Karpas-422 (cell line): ENCODE data around the gene SVOPL. TPM values are rescaled to one million over a fixed set of nuclear protein-coding genes. Genes with fewer than 3 reads are reported as not detected.

Experiments used
- DNase-seq: peaks from one replicate; pipeline ENCODE4 v3.0.0-alpha.2; 2015
- H2AFZ ChIP-seq: fragments of 200-600 bp; sonication (generic); 2 replicates; pipeline ENCODE4 v1.6.1; 2014; ENCODE audit warnings: antibody characterized with exemption, low read length, mixed read lengths
- H3K27ac ChIP-seq: fragments of 200-600 bp; sonication (generic); 2 replicates; pipeline ENCODE4 v1.5.1; 2014; ENCODE audit warnings: mild to moderate bottlenecking, low read length, moderate library complexity
- H3K27me3 ChIP-seq: fragments of 200-600 bp; sonication (generic); 2 replicates; pipeline ENCODE4 v1.6.1; 2014; ENCODE audit warnings: low read length, mixed read lengths
- H3K36me3 ChIP-seq: fragments of 200-600 bp; sonication (generic); 2 replicates; pipeline ENCODE4 v1.6.1; 2014; ENCODE audit warnings: low read length, mixed read lengths; ENCODE audit not compliant: insufficient read depth
- H3K4me1 ChIP-seq: fragments of 200-600 bp; sonication (generic); 2 replicates; pipeline ENCODE4 v1.6.1; 2014; ENCODE audit warnings: mild to moderate bottlenecking, low read length, mixed read lengths
- H3K4me2 ChIP-seq: fragments of 200-600 bp; sonication (generic); 2 replicates; pipeline ENCODE4 v1.6.1; 2014; ENCODE audit warnings: low read length, low read depth, mild to moderate bottlenecking; ENCODE audit not compliant: poor library complexity, severe bottlenecking
- H3K4me3 ChIP-seq: fragments of 200-600 bp; sonication (generic); 2 replicates; pipeline ENCODE4 v1.5.1; 2014; ENCODE audit warnings: mild to moderate bottlenecking, antibody characterized with exemption, low read length, mixed read lengths
- H3K79me2 ChIP-seq: fragments of 200-600 bp; sonication (generic); 2 replicates; pipeline ENCODE4 v1.6.1; 2014; ENCODE audit warnings: mild to moderate bottlenecking, low read length, mixed read lengths
- H3K9ac ChIP-seq: fragments of 200-600 bp; sonication (generic); 2 replicates; pipeline ENCODE4 v1.6.0; 2014; ENCODE audit warnings: low read length
- H3K9me2 ChIP-seq: fragments of 200-600 bp; sonication (generic), shearing (Covaris generic); replicated peaks from 2 replicates; pipeline ENCODE4 v1.6.0; 2014; ENCODE audit warnings: mild to moderate bottlenecking, low read length, moderate library complexity; ENCODE audit not compliant: insufficient read depth
- H3K9me3 ChIP-seq: fragments of 300-700, 200-600 bp; sonication (generic); 2 replicates; pipeline ENCODE4 v1.6.1; 2014; ENCODE audit warnings: low read length, mixed read lengths
- H4K20me1 ChIP-seq: fragments of 200-600 bp; sonication (generic); 2 replicates; pipeline ENCODE4 v1.6.1; 2014; ENCODE audit warnings: mild to moderate bottlenecking, antibody characterized with exemption, low read length, low read depth; ENCODE audit not compliant: insufficient read depth
- total RNA-seq: library from RNA; depleted of rRNA; stranded (reverse); fragments of >200 nt; shearing (Covaris generic); gene quantifications from 2 replicates; pipeline ENCODE4 v1.2.3, GENCODE V29; 2014; ENCODE audit warnings: low replicate concordance

Gene SVOPL
- total RNA-seq, 1 experiment from 2014 or later = not detected

GRCh38 chr7:138662991-138663320 is 38.2 kb downstream of the SVOPL start:
- Histone ChIP-seq H3K4me3 (no peak overlapping the region), H4K20me1 (no peaks in the 10 kb centered on the region), H3K79me2 (no peaks in the 10 kb centered on the region), H3K9ac (no peak overlapping the region), H3K9me3 (no peaks in the 10 kb centered on the region), H3K9me2 (no peaks in the 10 kb centered on the region), H3K36me3 (no peaks in the 10 kb centered on the region), H3K4me1 (no peaks in the 10 kb centered on the region; the same call in 1 of the 2 replicates), H3K4me2 (no peak overlapping the region), H3K27me3 (no peaks in the 10 kb centered on the region), H3K27ac (no peak overlapping the region), H2AFZ (no peak overlapping the region)
- DNase-seq = no peak

- Histone ChIP-seq H2AFZ (no peak overlapping the region), H3K4me2 (no peak overlapping the region), H3K9me3 (no peaks in the 10 kb centered on the region), H3K27ac (no peak overlapping the region), H3K9ac (no peak overlapping the region), H3K27me3 (no peaks in the 10 kb centered on the region), H3K4me1 (no peaks in the 10 kb centered on the region; the same call in 1 of the 2 replicates), H3K79me2 (no peaks in the 10 kb centered on the region), H3K9me2 (no peaks in the 10 kb centered on the region), H3K36me3 (no peaks in the 10 kb centered on the region), H3K4me3 (no peak overlapping the region), H4K20me1 (no peaks in the 10 kb centered on the region)
- no peak for DNase-seq
These were observed 38.8 kb downstream of the SVOPL start for GRCh38 chr7:138662076-138662990.

GRCh38 chr7:138661069-138661635 is 40.0 kb downstream of the SVOPL start:
- no peaks in the 10 kb centered on the region for H3K27me3 ChIP-seq
- H3K27ac ChIP-seq = no peak overlapping the region
- no peaks in the 10 kb centered on the region for H3K9me2 ChIP-seq
- no peak overlapping the region for H3K4me3 ChIP-seq
- H3K79me2 ChIP-seq = no peaks in the 10 kb centered on the region
- DNase-seq = no peak
- no peaks in the 10 kb centered on the region; the same call in 1 of the 2 replicates for H3K4me1 ChIP-seq
- H3K36me3 ChIP-seq = no peaks in the 10 kb centered on the region
- no peak overlapping the region for H2AFZ ChIP-seq
- no peaks in the 10 kb centered on the region for H4K20me1 ChIP-seq
- no peaks in the 10 kb centered on the region for H3K9me3 ChIP-seq
- no peak overlapping the region for H3K4me2 ChIP-seq
- no peak overlapping the region for H3K9ac ChIP-seq

GRCh38 chr7:138658889-138659288 is 42.3 kb downstream of the SVOPL start:
- Histone ChIP-seq H3K27ac (no peak overlapping the region), H3K9ac (no peak overlapping the region), H3K4me2 (no peak overlapping the region), H3K36me3 (no peaks in the 10 kb centered on the region), H2AFZ (no peak overlapping the region), H3K9me3 (no peaks in the 10 kb centered on the region), H3K4me3 (no peak overlapping the region), H3K4me1 (no peaks in the 10 kb centered on the region; the same call in 1 of the 2 replicates), H3K9me2 (no peaks in the 10 kb centered on the region), H4K20me1 (no peaks in the 10 kb centered on the region), H3K27me3 (no peaks in the 10 kb centered on the region), H3K79me2 (no peaks in the 10 kb centered on the region)
- no peak for DNase-seq

GRCh38 chr7:138657854-138658386 is 43.2 kb downstream of the SVOPL start:
- H3K4me1 ChIP-seq = no peaks in the 10 kb centered on the region; the same call in 1 of the 2 replicates

GRCh38 chr7:138656952-138657351 is 44.2 kb downstream of the SVOPL start:
- DNase-seq = no peak
- no peaks in the 10 kb centered on the region for H4K20me1 ChIP-seq

More at GRCh38 chr7:138657854-138658386, 43.2 kb downstream of the SVOPL start:
- H3K36me3 ChIP-seq = no peaks in the 10 kb centered on the region
- no peaks in the 10 kb centered on the region for H3K9me2 ChIP-seq
- no peaks in the 10 kb centered on the region for H3K27me3 ChIP-seq
- H4K20me1 ChIP-seq = no peaks in the 10 kb centered on the region
- no peak overlapping the region for H3K4me2 ChIP-seq
- H3K9ac ChIP-seq = no peak overlapping the region
- H3K79me2 ChIP-seq = no peaks in the 10 kb centered on the region
- no peak overlapping the region for H3K4me3 ChIP-seq
- no peak for DNase-seq
- H3K27ac ChIP-seq = no peak overlapping the region
- H2AFZ ChIP-seq = no peak overlapping the region
- H3K9me3 ChIP-seq = no peaks in the 10 kb centered on the region

GRCh38 chr7:138654616-138655015 is 46.5 kb downstream of the SVOPL start:
- H3K27me3 ChIP-seq = no peaks in the 10 kb centered on the region
- no peaks in the 10 kb centered on the region for H3K36me3 ChIP-seq
- no peak overlapping the region for H3K4me2 ChIP-seq
- no peaks in the 10 kb centered on the region for H3K9me2 ChIP-seq
- H3K79me2 ChIP-seq = no peaks in the 10 kb centered on the region
- no peak overlapping the region for H3K4me3 ChIP-seq
- H4K20me1 ChIP-seq = no peaks in the 10 kb centered on the region
- peak; percentile 49 for DNase-seq
- no peaks in the 10 kb centered on the region for H3K4me1 ChIP-seq
- no peak overlapping the region for H3K27ac ChIP-seq
- no peak overlapping the region for H3K9ac ChIP-seq
- H3K9me3 ChIP-seq = no peaks in the 10 kb centered on the region
- no peak overlapping the region for H2AFZ ChIP-seq

More at GRCh38 chr7:138656952-138657351, 44.2 kb downstream of the SVOPL start:
- Histone ChIP-seq H3K27me3 (no peaks in the 10 kb centered on the region), H3K79me2 (no peaks in the 10 kb centered on the region), H3K9me3 (no peaks in the 10 kb centered on the region), H3K36me3 (no peaks in the 10 kb centered on the region), H3K9ac (no peak overlapping the region), H3K4me1 (no peaks in the 10 kb centered on the region; the same call in 1 of the 2 replicates), H3K27ac (no peak overlapping the region), H3K4me2 (no peak overlapping the region), H3K9me2 (no peaks in the 10 kb centered on the region), H3K4me3 (no peak overlapping the region), H2AFZ (no peak overlapping the region)

- Histone ChIP-seq H3K36me3 (no peaks in the 10 kb centered on the region), H4K20me1 (no peaks in the 10 kb centered on the region), H3K4me3 (no peak overlapping the region), H3K27ac (no peak overlapping the region), H3K9me2 (no peaks in the 10 kb centered on the region), H3K9me3 (no peaks in the 10 kb centered on the region), H3K4me2 (no peak overlapping the region), H2AFZ (no peak overlapping the region), H3K4me1 (no peaks in the 10 kb centered on the region), H3K79me2 (no peaks in the 10 kb centered on the region), H3K9ac (no peak overlapping the region), H3K27me3 (no peaks in the 10 kb centered on the region)
- DNase-seq = no peak
These were observed 51.7 kb downstream of the SVOPL start for GRCh38 chr7:138649506-138649905.
